GM06990 (cell line): ENCODE results near the gene KRTAP9-2.
"Not testable (repeated sequence)": the region's sequence is repeated elsewhere in the genome, so short reads cannot be mapped to it uniquely, and the experiment has no call there.

ENCODE experiments used
- DNase-seq: peaks from one replicate; pipeline ENCODE4 v3.0.0-alpha.2; 2011; ENCODE audit not compliant: insufficient read length; ENCODE audit errors: extremely low read depth
- H3K27me3 ChIP-seq: replicated peaks from 2 replicates; pipeline ENCODE4 v1.6.0; 2011; ENCODE audit warnings: low read length; ENCODE audit not compliant: control insufficient read depth, insufficient read depth
- H3K36me3 ChIP-seq: 2 replicates; pipeline ENCODE4 v1.5.1; 2011; ENCODE audit warnings: low read length; ENCODE audit not compliant: control insufficient read depth, insufficient read depth
- H3K4me3 ChIP-seq: replicated peaks from 2 replicates; pipeline ENCODE4 v1.5.1; 2011; ENCODE audit warnings: low read depth, mild to moderate bottlenecking, control low read depth, low read length
- CTCF ChIP-seq: IDR thresholded peaks from 2 replicates; pipeline ENCODE4 v1.5.1; 2011; ENCODE audit warnings: low read length, control low read depth, mild to moderate bottlenecking, inconsistent platforms; ENCODE audit not compliant: insufficient read depth, poor library complexity, severe bottlenecking

Gene KRTAP9-2

GRCh38 chr17:41226598-41227095 lies at the start of gene KRTAP9-2:
Gene KRTAP9-2, plus strand, starts transcription at chr17:41226648. Its CDS starts 7 bp downstream, at chr17:41226655.
- H3K36me3 ChIP-seq, H3K27me3 ChIP-seq, DNase-seq, H3K4me3 ChIP-seq: not testable (repeated sequence)

- no peak for TF ChIP-seq CTCF
- Histone ChIP-seq H3K36me3 (no peaks in the 10 kb centered on the region), H3K4me3 (no peak overlapping the region), H3K27me3 (peaks cover 2% of the 10 kb centered on the region; the same call in 1 of the 2 replicates)
- no peak for DNase-seq
Observed at GRCh38 chr17:41176744-41177387, 49.6 kb upstream of the KRTAP9-2 start.

- Histone ChIP-seq H3K27me3 (0 out of 2 replicates have a peak, but pooled peaks cover 2% of the 10 kb centered on the region), H3K36me3 (no peaks in the 10 kb centered on the region), H3K4me3 (no peak within 1 kb of the TSS)
- TF ChIP-seq CTCF, result no peak
- no peak for DNase-seq
Observed at GRCh38 chr17:41177727-41178271, 48.6 kb upstream of the KRTAP9-2 start, which contains the start of gene KRTAP4-2. Gene KRTAP4-2, minus strand, starts transcription at chr17:41178221. Its CDS starts 57 bp downstream, at chr17:41178164.

- Histone ChIP-seq H3K4me3 (no peak overlapping the region), H3K27me3 (0 out of 2 replicates have a peak, but pooled peaks cover 2% of the 10 kb centered on the region), H3K36me3 (no peaks in the 10 kb centered on the region)
- DNase-seq, result no peak
- no peak for TF ChIP-seq CTCF
Observed at GRCh38 chr17:41178341-41178740, 48.1 kb upstream of the KRTAP9-2 start.

GRCh38 chr17:41178843-41179616 lies 47.4 kb upstream of the KRTAP9-2 start:
- DNase-seq, result no peak
- TF ChIP-seq CTCF, result no peak
- Histone ChIP-seq H3K27me3 (0 out of 2 replicates have a peak, but pooled peaks cover 2% of the 10 kb centered on the region), H3K36me3 (no peaks in the 10 kb centered on the region), H3K4me3 (no peak overlapping the region)
